Measurements from ENCODE around the gene GIGYF2. TPM values are rescaled to one million over a fixed set of nuclear protein-coding genes. Genes with fewer than 3 reads are reported as not detected.
A peak's percentile ranks its signal among the peaks of the same experiment; 100 is the strongest.

The GIGYF2 gene
- total and polyA plus RNA-seq, 2 of the 4 experiments (the other 2 are of a cell fraction), result 14.7 to 66.0 TPM

DNA sequence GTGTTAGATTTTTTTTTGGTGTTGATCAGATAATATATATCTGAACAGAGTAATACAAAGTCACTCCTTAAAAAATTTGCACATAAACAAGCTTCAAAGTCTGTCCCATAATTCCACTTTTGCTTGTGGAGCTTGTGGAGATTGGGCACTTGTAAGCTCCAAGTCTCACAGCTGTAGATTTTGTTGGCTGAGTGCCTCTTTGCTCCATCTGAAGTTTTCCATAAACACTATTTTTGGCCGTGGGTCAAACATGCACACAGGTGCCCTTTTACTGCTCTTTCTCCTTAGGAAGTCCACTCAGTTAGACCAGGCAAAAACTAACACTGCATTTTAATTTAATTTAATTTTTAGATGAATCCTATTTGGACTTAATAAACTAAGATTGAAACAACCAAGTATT is 82.8 kb downstream of the GIGYF2 start:
- H3K79me1 ChIP-seq (ENCODE audit: low read depth in 1 of 2, low read length in 2 of 2), result peaks cover 3 to 8% of the 10 kb centered on the region in 2 experiments; a peak in 2 of 4 replicates
- ATAC-seq (ENCODE audit: low read depth), result no peak
- no peak overlapping the region for H3K4ac ChIP-seq (ENCODE audit: low read depth, low read length)
- in situ Hi-C loops (cut with MboI; ENCODE audit: low sequenced_read_pairs), result no loop called here
- no peak overlapping the region for H3K9ac ChIP-seq (ENCODE audit: low read depth, low read length)
- no CpG with 5 or more reads among the region's 1 CpG for WGBS, 2 experiments (ENCODE audit: extremely low coverage in 2 of 2, insufficient read length in 1 of 2)
- H3K23ac ChIP-seq (ENCODE audit: low read depth, low read length), result no peak overlapping the region
- H3K18ac ChIP-seq (ENCODE audit: low read depth, low read length), result no peak overlapping the region
- peak; percentile 23 for DNase-seq
- H2AFZ ChIP-seq (replicated peaks; ENCODE audit: low read length, poor library complexity), result no peak overlapping the region
- no peak overlapping the region for H2AK9ac ChIP-seq (replicated peaks; ENCODE audit: low read depth, low read length, poor library complexity)
- BruUV-seq (replicated peaks), result no TSS peak
- ChIA-PET POLR2A (ENCODE audit: unreplicated experiment) (no interaction called here), CTCF (no interaction called here)
- H3K27me3 ChIP-seq (ENCODE audit: control insufficient read depth, insufficient read depth, low read length), result no peaks in the 10 kb centered on the region
- no peak overlapping the region for H3K4me3 ChIP-seq (ENCODE audit: insufficient read depth, low read depth, low read length)
- no peaks in the 10 kb centered on the region for H3K9me1 ChIP-seq (ENCODE audit: insufficient read depth, low read length)
- H3K4me1 ChIP-seq (ENCODE audit: control insufficient read depth, insufficient read depth, low read length), result no peaks in the 10 kb centered on the region; the same call in 1 of the 2 replicates
- no peak overlapping the region for H2BK20ac ChIP-seq (ENCODE audit: low read depth, low read length)
- H3K4me2 ChIP-seq (ENCODE audit: low read depth, low read length), result no peak overlapping the region
- no peak overlapping the region for H4K91ac ChIP-seq (ENCODE audit: insufficient read depth, low read depth, low read length)
- H2BK120ac ChIP-seq (ENCODE audit: low read depth, low read length), result no peak overlapping the region
- H3K56ac ChIP-seq (ENCODE audit: extremely low read depth, insufficient read depth, low read length), result no peak overlapping the region
- H2BK5ac ChIP-seq (ENCODE audit: low read depth, low read length, poor library complexity, severe bottlenecking), result no peak overlapping the region
- H4K5ac ChIP-seq (ENCODE audit: low read depth, low read length), result no peak overlapping the region
- peaks cover 5% of the 10 kb centered on the region; the same call in 1 of the 2 replicates for H3K36me3 ChIP-seq (ENCODE audit: control insufficient read depth, insufficient read depth, low read length)
- H4K20me1 ChIP-seq (ENCODE audit: insufficient read depth, low read length), result no peaks in the 10 kb centered on the region
- no peak overlapping the region for H2BK15ac ChIP-seq (ENCODE audit: low read depth, low read length)
- H3K9me3 ChIP-seq (ENCODE audit: control insufficient read depth, insufficient read depth, low read length), result no peaks in the 10 kb centered on the region
- intact Hi-C loops (cut with micrococcal nuclease), result loop anchor here (10.0 kb wide), 1 partner anchor 175 kb away; no protein-coding TSS in a partner anchor
- no peak for TF ChIP-seq POLR2A (IDR thresholded peaks at IDR 0.05; ENCODE audit: low read depth, low read length)
- H4K8ac ChIP-seq (ENCODE audit: low read depth in 2 of 2, low read length in 2 of 2), result no peak overlapping the region
- dilution Hi-C loops (cut with HindIII; ENCODE audit: low sequenced_read_pairs, unreplicated experiment), result no loop called here
- no peak overlapping the region for H3K27ac ChIP-seq (ENCODE audit: insufficient read depth, low read length)
- no peak overlapping the region for H3K14ac ChIP-seq (replicated peaks; ENCODE audit: low read depth, low read length)
- no peak overlapping the region for H2AK5ac ChIP-seq (ENCODE audit: low read depth, low read length)

All from IMR-90 (cell line).